Esophagus squamous epithelium (tissue), 4 donors: ENCODE data around the gene HLA-E.

Experiments used
- POLR2A ChIP-seq, 4 donors: fragments of 450-650 bp; IDR thresholded peaks; one replicate each; pipeline ENCODE4 v1.6.1; 2017; ENCODE audit warnings: antibody characterized with exemption in 4 of 4, mild to moderate bottlenecking in 4 of 4, moderate library complexity in 3 of 4
- TF ChIP-seq, protein P1 (sequence below), 6 experiments: fragments of 450-650 bp in 4 of 6; fragments of 200-600 bp in 2 of 6; sonication (generic) in 2 of 6; IDR thresholded peaks; one replicate each; pipeline ENCODE4 v1.5.1; 2016 to 2019; ENCODE audit warnings: antibody characterized with exemption in 6 of 6, mild to moderate bottlenecking in 4 of 6, moderate library complexity in 4 of 6

DNA sequence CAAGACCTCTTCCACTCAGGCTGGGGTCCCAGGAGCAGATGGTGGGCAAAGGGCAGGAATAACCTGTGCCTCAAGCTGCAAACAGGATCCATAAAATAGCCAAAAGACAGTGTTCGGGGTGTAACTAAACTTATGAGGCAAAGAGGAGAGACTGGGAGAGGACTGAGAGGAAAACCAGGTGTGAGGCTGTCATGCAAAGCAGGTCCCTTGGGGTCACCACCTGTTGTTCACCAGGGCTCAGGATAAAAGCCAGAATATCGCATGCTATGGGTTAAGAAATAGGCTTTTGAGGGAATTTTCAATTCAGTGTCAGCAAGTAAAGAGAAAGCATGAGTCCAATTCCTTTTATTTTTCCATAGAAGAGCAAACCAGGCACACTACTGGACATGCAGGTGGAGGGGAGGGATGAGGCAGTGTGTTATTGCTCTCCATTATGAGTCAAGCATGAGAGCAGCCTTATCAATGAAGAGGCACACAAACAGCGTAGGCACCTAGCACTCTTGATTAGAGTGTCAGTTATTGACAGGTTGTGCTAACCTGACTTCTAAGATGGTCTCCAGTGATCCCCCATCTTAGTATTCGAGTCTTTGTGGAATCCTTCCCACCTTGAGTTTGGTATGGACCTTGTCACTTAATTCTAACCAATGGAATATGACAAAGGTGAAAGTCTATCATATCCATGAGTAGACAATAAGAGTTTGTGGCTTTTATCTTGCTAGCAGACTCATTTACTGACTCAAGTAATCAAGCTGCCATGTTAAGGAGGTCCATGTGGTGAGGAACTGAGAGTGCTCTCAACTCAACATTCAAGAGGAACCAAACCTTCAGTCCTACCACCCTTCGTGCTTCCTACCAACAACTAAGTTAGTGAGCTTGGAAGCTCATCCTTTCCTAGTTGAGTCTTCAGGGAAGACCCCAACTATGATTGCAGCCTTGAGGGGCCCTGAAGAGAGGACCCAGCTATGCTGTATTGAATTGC lies 18.8 kb downstream of the HLA-E start:
- TF ChIP-seq, protein P1, sequence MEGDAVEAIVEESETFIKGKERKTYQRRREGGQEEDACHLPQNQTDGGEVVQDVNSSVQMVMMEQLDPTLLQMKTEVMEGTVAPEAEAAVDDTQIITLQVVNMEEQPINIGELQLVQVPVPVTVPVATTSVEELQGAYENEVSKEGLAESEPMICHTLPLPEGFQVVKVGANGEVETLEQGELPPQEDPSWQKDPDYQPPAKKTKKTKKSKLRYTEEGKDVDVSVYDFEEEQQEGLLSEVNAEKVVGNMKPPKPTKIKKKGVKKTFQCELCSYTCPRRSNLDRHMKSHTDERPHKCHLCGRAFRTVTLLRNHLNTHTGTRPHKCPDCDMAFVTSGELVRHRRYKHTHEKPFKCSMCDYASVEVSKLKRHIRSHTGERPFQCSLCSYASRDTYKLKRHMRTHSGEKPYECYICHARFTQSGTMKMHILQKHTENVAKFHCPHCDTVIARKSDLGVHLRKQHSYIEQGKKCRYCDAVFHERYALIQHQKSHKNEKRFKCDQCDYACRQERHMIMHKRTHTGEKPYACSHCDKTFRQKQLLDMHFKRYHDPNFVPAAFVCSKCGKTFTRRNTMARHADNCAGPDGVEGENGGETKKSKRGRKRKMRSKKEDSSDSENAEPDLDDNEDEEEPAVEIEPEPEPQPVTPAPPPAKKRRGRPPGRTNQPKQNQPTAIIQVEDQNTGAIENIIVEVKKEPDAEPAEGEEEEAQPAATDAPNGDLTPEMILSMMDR (IDR thresholded peaks at IDR 0.05) = no peak
- no peak for TF ChIP-seq POLR2A (IDR thresholded peaks at IDR 0.05)
